K562 treated with DMSO at 1 percent for 48 hours (cell line): ENCODE results near the gene SLC45A2. TPM values are rescaled to one million over a fixed set of nuclear protein-coding genes. Genes with fewer than 3 reads are reported as not detected.

Source experiments
- total RNA-seq: library from RNA; unstranded; fragments of 300-600 nt; gene quantifications from 2 replicates; pipeline ENCODE4 v1.2.3, GENCODE V29; 2022; ENCODE audit warnings: low replicate concordance; ENCODE audit errors: extremely low read depth

SLC45A2 gene
- total RNA-seq = not detected in 2 replicates

GRCh38 chr5:33984671-33985124, at the start of gene SLC45A2:
SLC45A2 (minus strand) TSS chr5:33984693; CDS start chr5:33984583, 110 bp downstream.

DNA sequence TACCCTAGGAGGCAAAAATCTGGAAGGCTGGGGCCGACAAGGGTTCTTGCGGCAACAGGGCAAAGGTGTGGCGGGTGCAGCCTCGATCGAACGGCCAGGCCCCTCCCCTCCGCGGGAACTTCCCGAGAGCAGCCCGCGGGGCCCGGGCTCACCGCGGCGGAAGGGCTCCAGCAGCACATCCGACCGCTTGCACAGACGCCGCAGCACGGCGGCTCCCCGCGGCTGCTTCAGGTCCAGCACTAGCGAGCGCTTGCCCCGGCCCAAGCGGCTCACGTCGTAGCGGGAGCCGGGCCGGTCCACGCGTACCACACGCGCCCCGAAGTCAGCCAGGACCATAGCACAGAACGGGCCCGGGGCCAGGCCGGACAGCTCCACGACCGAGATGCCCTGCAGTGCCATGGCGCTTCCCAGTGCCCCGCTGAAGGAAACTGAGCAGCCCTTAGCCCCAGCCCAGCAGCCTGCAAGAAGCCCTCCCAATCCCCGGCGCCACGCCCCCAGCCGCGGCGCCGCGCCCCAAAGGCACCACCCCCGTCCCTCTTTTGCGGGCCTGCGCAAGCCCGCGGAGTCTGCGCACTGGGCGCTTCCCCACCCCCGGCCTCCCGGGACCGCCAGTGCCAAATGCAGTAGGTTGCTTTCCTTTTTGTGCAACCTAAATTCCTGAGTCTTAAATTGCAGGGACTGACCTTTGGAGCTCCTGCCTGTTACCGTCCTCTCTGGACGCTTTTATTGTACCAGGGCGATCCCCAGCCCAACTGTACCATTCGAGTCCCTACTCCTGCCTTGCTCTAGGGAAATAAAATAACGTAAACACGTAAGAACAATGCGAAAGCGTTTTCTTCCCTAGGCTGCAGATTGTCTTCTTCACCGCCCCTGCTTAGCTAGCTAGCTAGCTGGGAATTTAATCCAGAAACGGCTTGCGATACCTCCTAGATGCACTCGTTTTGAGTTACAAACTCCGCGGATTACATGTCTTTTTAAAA, 23.4 kb upstream of the SLC45A2 start, which contains the start of gene AMACR:
Gene AMACR (minus strand): TSS at position 430 of the 980 bp plus-strand sequence. CDS start 31 bp downstream, at position 399.

GRCh38 chr5:33936381-33937016, 48.0 kb downstream of the SLC45A2 start, which contains the start of gene RXFP3:
RXFP3 (plus strand) TSS chr5:33936386; CDS start chr5:33936741, 355 bp downstream.

Other genes with a start within 250 kb of the SLC45A2 start
- gene ADAMTS12, start 92.7 kb downstream of the SLC45A2 start, total RNA-seq = not detected in 2 replicates
- gene RXFP3, start 48.3 kb downstream of the SLC45A2 start, total RNA-seq = not detected in 2 replicates
- not detected in 2 replicates for gene AMACR, start 23.4 kb upstream of the SLC45A2 start, total RNA-seq
- not detected in 2 replicates for gene C1QTNF3, start 58.5 kb upstream of the SLC45A2 start, total RNA-seq